Natural killer cell treated with Interleukin-12 subunit alpha and Interleukin-12 subunit beta and Interleukin-15 and Interleukin-18, amount 100 ng/mL, for 72 hours (primary cell): ENCODE results near the gene TMEM164. TPM values are rescaled to one million over a fixed set of nuclear protein-coding genes. Genes with fewer than 3 reads are reported as not detected.

Source experiments
- ATAC-seq, 2 donors: fragments of 150-1000 bp; cut with Tn5 transposase in 1 of 2; sonication (Bioruptor Pico), chemical (Tn5 transposase) in 1 of 2; 2 replicates each; pipeline ENCODE4 v1.10.0; 2021
- DNase-seq: peaks from one replicate; pipeline ENCODE4 v3.0.0; 2022; ENCODE audit warnings: low spot score
- H3K27ac Mint-ChIP-seq, 2 donors: 1 replicate in 1 of 2; 2 replicates in 1 of 2; pipeline ENCODE4 v1.8.0; 2022; ENCODE audit warnings: mixed read lengths in 2 of 2, mild to moderate bottlenecking in 1 of 2, moderate library complexity in 1 of 2
- H3K27me3 Mint-ChIP-seq, 2 donors: 1 replicate in 1 of 2; 2 replicates in 1 of 2; pipeline ENCODE4 v1.8.0; 2022; ENCODE audit warnings: mixed read lengths in 2 of 2
- H3K36me3 Mint-ChIP-seq: one replicate; pipeline ENCODE4 v1.8.0; 2022; ENCODE audit warnings: mixed read lengths
- H3K4me1 Mint-ChIP-seq, 2 donors: 1 replicate in 1 of 2; 2 replicates in 1 of 2; pipeline ENCODE4 v1.8.0; 2022; ENCODE audit warnings: low read depth in 2 of 2, mixed read lengths in 2 of 2, mild to moderate bottlenecking in 1 of 2
- H3K4me3 Mint-ChIP-seq: one replicate; pipeline ENCODE4 v1.8.0; 2022; ENCODE audit warnings: mixed read lengths
- H3K9me3 Mint-ChIP-seq: 2 replicates; pipeline ENCODE4 v1.8.0; 2022; ENCODE audit warnings: mixed read lengths
- total RNA-seq, 2 donors: library from RNA; stranded (reverse); gene quantifications; one replicate each; pipeline ENCODE4 v1.2.3, GENCODE V29; 2022

The TMEM164 gene
- total RNA-seq, 2 donors from 2014 or later, result 29.6 to 41.0 TPM

GRCh38 chrX:110012818-110013485 is 10.0 kb downstream of the TMEM164 start:
- no peak for ATAC-seq
- no peaks in the 10 kb centered on the region for H3K36me3 Mint-ChIP-seq
- DNase-seq, result no peak
- peaks cover 13 to 21% of the 10 kb centered on the region in 2 donors for H3K4me1 Mint-ChIP-seq
- H3K9me3 Mint-ChIP-seq, result no peaks in the 10 kb centered on the region
- no peak overlapping the region for H3K4me3 Mint-ChIP-seq
- no peaks in the 10 kb centered on the region for H3K27me3 Mint-ChIP-seq
- no peak overlapping the region for H3K27ac Mint-ChIP-seq

DNA sequence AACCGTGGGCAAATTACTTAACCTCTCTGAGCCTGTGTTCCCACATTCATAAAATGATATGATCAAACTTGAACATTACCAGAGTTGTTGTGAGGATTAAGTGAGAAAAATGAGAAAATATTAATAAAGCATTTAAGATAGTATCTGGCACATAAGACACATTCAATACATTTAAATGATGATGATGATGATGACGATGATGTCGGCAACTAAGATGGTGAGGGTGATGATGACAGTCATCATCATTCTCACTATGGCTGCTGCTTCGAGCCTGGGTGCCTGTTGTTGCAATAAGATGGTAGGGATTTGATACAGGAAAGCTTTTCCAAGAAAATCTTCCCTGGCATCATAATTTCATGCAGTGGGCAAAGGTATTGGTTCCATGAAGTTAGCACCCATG is 11.1 kb downstream of the TMEM164 start:
- no peak overlapping the region for H3K4me3 Mint-ChIP-seq
- no peaks in the 10 kb centered on the region for H3K27me3 Mint-ChIP-seq
- DNase-seq (no peak), ATAC-seq (no peak)
- H3K27ac Mint-ChIP-seq, result no peak overlapping the region
- peaks cover 13 to 17% of the 10 kb centered on the region in 2 donors for H3K4me1 Mint-ChIP-seq
- H3K36me3 Mint-ChIP-seq, result no peaks in the 10 kb centered on the region
- no peaks in the 10 kb centered on the region for H3K9me3 Mint-ChIP-seq

DNA sequence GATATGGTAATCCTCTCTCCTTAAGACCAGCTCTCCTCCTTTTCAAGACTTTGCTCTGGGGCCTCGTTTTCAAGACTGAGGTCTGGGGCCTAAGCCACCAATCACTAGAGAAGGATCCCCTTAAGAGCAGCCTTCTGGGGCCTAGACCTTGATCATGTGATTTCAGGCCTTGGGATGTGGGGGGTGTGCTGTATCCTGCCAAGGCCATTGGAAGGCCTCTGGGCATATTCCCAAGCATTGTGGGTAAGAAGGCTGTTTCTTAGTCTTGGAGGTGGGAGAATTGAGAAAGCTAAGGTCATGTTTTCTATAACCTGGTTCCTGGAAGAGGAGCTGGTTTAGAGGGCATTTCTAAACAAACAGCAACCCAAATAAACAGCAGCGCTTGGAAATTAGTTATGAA is 12.1 kb downstream of the TMEM164 start:
- ATAC-seq (no peak), DNase-seq (no peak)
- H3K27me3 Mint-ChIP-seq, result no peaks in the 10 kb centered on the region
- no peaks in the 10 kb centered on the region for H3K36me3 Mint-ChIP-seq
- H3K4me3 Mint-ChIP-seq, result no peak overlapping the region
- H3K4me1 Mint-ChIP-seq, result peaks cover 12 to 17% of the 10 kb centered on the region in 2 donors
- H3K27ac Mint-ChIP-seq, result no peak overlapping the region
- H3K9me3 Mint-ChIP-seq, result no peaks in the 10 kb centered on the region

DNA sequence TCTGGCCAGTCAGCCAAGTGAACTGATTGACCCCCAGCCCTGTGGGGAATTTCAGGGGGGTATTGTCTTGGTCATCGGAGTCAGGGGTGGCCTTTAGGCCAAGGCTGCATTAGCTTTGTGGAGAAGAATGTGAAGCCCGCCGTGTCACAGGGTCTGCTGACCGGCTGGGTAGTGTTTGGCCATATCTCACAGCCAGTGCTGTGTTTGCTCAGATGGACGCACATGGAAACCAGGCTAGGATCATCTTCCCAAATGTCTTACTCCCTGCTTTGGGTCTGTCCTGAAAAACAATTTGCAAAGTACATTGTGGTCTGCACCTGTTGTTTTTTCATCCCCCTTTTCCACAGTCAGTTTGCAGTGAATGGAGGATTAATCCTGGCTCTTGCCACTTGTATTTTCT is 13.0 kb downstream of the TMEM164 start:
- no peaks in the 10 kb centered on the region for H3K36me3 Mint-ChIP-seq
- H3K4me1 Mint-ChIP-seq, result peaks cover 6 to 17% of the 10 kb centered on the region in 2 donors
- DNase-seq, result no peak
- no peak overlapping the region for H3K4me3 Mint-ChIP-seq
- no peaks in the 10 kb centered on the region for H3K9me3 Mint-ChIP-seq
- H3K27ac Mint-ChIP-seq, result no peak overlapping the region
- H3K27me3 Mint-ChIP-seq, result no peaks in the 10 kb centered on the region
- ATAC-seq, result no peak

DNA sequence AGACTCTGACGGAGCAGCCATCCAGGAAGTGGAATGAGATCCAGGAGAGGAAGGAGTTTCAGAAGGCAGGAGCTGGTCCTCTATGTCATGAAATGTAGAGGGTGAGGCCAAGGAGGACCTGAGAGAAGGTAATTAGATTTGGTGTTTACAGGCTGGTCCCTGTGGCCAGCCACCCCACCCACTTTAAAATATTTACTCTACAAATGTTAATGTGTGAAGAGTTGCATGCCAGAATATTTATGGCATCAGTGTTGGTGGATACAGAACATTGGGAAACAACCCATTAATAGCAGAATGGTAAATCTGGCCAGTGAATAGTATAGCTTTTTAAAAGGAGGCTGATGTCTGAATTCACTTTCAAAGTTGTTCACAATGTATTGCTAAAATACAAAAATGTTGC is 17.6 kb downstream of the TMEM164 start:
- DNase-seq (no peak), ATAC-seq (no peak)
- Mint-ChIP-seq H3K4me3 (no peak overlapping the region), H3K27ac (no peak overlapping the region), H3K9me3 (no peaks in the 10 kb centered on the region), H3K27me3 (no peaks in the 10 kb centered on the region), H3K4me1 (peaks cover 0 to 6% of the 10 kb centered on the region in 2 donors), H3K36me3 (no peaks in the 10 kb centered on the region)

DNA sequence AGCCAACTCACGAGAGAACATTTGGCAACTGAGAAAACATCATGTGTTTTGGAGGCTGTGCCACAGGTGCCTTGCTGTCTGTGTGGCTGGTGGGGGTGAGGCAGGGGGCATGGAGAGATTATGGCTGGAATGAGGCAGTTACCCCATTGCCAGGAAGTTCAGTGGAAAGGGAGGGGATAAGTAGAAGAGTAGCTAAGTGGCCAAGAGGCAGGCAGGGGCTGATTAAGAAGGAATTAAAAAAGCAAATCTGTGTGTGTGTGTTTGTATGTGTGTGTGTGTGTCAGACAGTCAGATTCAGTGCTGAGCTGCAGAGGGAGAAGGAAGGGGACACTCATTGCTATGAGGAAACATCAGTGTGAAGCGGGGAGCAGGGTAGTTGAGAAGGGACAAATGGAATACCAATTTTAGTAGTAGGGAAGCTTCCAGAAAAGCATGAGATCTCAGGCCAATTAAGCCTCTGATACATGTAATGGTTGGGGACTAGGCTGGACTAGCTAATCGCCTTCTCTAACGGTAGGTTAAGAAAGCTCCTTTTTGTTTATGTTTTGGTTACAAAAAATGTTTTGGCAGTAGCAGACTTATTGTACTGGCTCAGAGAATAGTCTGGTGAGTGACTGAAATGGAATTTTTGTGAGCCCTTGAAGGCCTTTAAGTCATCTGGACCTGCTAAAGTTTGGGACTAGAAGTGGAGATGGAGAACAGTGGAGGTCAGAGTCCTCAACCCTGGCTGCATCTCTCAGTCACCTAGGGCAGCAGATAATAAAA is 18.5 kb downstream of the TMEM164 start:
- DNase-seq (no peak), ATAC-seq (no peak)
- Mint-ChIP-seq H3K27ac (no peak overlapping the region), H3K27me3 (no peaks in the 10 kb centered on the region), H3K9me3 (no peaks in the 10 kb centered on the region), H3K4me1 (peaks cover 0 to 6% of the 10 kb centered on the region in 2 donors), H3K36me3 (no peaks in the 10 kb centered on the region), H3K4me3 (no peak overlapping the region)

DNA sequence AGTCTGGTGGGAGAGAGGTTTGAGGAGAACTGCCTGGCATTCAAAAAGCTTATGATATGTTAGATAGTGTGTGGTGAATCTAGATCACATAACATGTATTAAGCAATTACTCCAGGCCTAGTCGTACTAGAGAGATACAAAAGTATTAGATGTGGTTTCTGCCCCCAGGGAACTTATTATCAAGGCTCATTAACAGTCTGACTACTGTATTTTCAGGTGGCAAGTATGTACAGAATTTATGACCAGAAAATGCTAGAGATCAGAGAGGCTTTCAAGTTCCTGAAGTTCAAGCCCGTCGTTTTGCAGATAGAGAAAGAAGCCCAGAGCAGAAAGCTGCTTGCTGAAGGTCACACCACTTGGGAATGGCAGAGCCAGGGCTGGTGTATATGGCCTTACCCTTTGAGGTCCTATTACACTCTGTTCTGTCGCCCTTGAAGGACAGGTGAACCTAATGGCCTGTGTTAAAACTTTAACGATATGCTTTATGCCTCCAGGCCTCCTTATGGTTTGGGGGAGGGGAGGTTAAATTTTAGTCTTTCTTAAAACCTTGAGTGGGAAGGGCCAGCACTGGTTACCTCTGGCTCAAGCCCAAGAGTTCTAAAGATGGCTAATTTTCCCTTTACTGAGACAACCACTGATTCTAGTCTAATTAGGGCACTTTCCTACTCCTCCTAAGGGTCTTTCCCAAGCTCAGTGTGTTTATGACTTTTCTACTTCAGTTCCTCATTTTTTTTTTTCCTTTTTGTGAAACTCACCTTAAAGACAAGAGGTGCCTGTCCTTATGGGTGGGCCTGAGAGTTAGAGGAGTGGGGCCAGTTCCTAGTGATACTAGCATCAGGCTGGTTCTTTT is 19.9 kb downstream of the TMEM164 start:
- H3K9me3 Mint-ChIP-seq, result no peaks in the 10 kb centered on the region
- H3K27ac Mint-ChIP-seq, result no peak overlapping the region
- ATAC-seq, result no peak
- peaks cover 0 to 2% of the 10 kb centered on the region in 2 donors for H3K4me1 Mint-ChIP-seq
- DNase-seq, result no peak
- H3K4me3 Mint-ChIP-seq, result no peak overlapping the region
- no peaks in the 10 kb centered on the region for H3K36me3 Mint-ChIP-seq
- no peaks in the 10 kb centered on the region for H3K27me3 Mint-ChIP-seq

- Mint-ChIP-seq H3K4me3 (no peak overlapping the region), H3K27me3 (no peaks in the 10 kb centered on the region), H3K27ac (no peak overlapping the region), H3K9me3 (no peaks in the 10 kb centered on the region), H3K36me3 (no peaks in the 10 kb centered on the region), H3K4me1 (peaks cover 0 to 2% of the 10 kb centered on the region in 2 donors)
- ATAC-seq (no peak), DNase-seq (no peak)
Measured at GRCh38 chrX:110025395-110025794, 22.5 kb downstream of the TMEM164 start.

DNA sequence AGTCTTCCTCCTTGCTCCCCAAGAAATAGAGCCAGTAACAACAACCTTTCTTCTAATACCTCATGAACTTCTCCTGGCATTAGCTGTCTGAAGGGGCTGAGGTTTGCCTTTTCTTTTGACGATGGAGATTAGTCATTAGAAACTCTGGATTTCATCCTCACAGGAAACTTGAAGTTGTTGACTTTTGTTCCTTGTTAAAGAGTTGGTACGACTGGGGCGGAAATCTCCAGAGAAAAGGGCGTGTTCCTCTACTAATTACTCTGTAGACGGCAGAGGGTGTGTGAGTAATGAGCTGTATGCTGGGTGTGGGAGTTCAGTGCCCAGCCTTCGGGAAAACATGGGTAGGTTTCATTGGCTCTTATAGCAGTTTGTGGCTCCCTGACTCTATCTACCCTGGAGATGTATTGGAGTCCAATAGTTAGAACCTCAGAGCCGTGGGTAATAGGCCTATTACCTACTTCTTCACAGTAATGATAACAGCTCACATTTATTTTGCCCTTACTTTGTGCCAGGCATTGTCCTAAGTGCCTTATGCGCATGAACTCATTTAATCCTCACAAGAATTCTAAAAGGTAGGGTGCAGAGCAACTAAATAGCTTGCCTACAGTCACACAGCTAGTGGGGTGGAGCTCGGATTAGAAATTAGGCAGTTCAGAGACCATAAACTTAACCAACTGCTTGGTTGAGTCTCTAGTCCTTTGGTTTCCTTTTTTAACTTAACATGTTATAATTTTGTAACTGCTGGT is 23.4 kb downstream of the TMEM164 start:
- no peak overlapping the region for H3K4me3 Mint-ChIP-seq
- ATAC-seq, result no peak
- H3K9me3 Mint-ChIP-seq, result no peaks in the 10 kb centered on the region
- no peak overlapping the region for H3K27ac Mint-ChIP-seq
- peaks cover 0 to 2% of the 10 kb centered on the region in 2 donors for H3K27me3 Mint-ChIP-seq
- peaks cover 0 to 5% of the 10 kb centered on the region in 2 donors for H3K4me1 Mint-ChIP-seq
- H3K36me3 Mint-ChIP-seq, result no peaks in the 10 kb centered on the region
- DNase-seq, result no peak

- no peak overlapping the region for H3K4me3 Mint-ChIP-seq
- no peak for DNase-seq
- H3K9me3 Mint-ChIP-seq, result no peaks in the 10 kb centered on the region
- H3K27ac Mint-ChIP-seq, result peak overlapping the region in 1 of 2 donors; percentile 48
- H3K4me1 Mint-ChIP-seq, result peaks cover 10 to 11% of the 10 kb centered on the region in 2 donors
- no peaks in the 10 kb centered on the region for H3K36me3 Mint-ChIP-seq
- no peak for ATAC-seq
- peaks cover 0 to 8% of the 10 kb centered on the region in 2 donors for H3K27me3 Mint-ChIP-seq
Measured at GRCh38 chrX:110032534-110033147, 29.7 kb downstream of the TMEM164 start.

- H3K27ac Mint-ChIP-seq, result no peak overlapping the region
- H3K27me3 Mint-ChIP-seq, result peaks cover 0 to 8% of the 10 kb centered on the region in 2 donors
- ATAC-seq (no peak), DNase-seq (no peak)
- no peaks in the 10 kb centered on the region for H3K9me3 Mint-ChIP-seq
- no peak overlapping the region for H3K4me3 Mint-ChIP-seq
- H3K36me3 Mint-ChIP-seq, result no peaks in the 10 kb centered on the region
- H3K4me1 Mint-ChIP-seq, result peaks cover 10 to 15% of the 10 kb centered on the region in 2 donors
Measured at GRCh38 chrX:110034036-110034435, 31.1 kb downstream of the TMEM164 start.

DNA sequence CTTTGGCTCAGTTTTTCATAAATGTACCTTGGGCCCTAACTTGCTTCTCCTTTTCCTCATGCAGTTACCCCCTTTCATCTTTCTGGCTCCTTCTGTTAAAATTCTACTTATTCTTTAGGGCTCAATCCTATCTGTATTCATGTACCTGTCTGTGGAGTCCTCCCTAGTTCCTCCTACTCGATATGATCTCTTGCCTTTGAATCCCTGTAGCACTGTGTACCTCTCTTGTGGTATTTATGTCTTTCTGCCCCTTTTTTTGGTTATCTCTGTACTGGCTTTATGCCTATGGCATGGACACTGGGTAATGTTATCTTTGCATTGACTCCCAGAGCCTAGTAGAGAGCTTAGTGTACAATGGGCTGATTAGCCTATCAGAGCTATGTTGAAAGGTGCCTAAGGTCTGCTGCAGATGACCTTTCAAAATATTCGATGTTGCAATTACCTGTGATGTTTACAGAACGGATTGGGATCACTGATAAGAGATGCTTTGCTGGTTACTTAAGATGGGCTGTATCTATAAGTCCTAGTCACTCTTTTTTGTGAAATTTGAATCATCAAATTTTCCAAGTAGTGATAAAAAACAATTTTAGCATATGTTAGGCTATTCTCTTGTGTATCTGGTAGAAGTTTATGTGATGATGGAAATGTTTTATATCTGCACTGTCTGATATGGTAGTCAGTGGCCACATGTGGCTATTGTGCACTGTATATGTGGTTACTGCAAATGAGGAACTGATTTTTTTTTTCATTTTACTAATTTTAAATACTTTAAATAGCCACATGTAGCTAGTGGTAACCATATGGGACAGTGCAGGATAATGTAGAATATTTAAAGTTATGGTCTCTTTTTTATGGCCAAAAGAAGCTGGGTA is 33.5 kb downstream of the TMEM164 start:
- Mint-ChIP-seq H3K36me3 (no peaks in the 10 kb centered on the region), H3K27me3 (peaks cover 0 to 9% of the 10 kb centered on the region in 2 donors), H3K4me3 (peak overlapping the region; percentile 21), H3K27ac (peak overlapping the region in 1 of 2 donors; percentile 21), H3K9me3 (no peaks in the 10 kb centered on the region), H3K4me1 (peaks cover 10 to 15% of the 10 kb centered on the region in 2 donors)
- no peak for DNase-seq
- ATAC-seq, result peak in 1 of 2 donors; percentile 54
